Large intestine (tissue), 1 donor: Measurements from ENCODE around the gene BOK. TPM values are rescaled to one million over a fixed set of nuclear protein-coding genes. Genes with fewer than 3 reads are reported as not detected.

ENCODE experiments used
- polyA plus RNA-seq: library from polyadenylated mRNA; unstranded; fragments of 120-200 nt; gene quantifications from one replicate; pipeline ENCODE4 v1.2.1, GENCODE V29; 2013

Gene BOK
- polyA plus RNA-seq, 1 donor = 8.8 TPM

Other genes with a start within 250 kb of the BOK start
- gene HDLBP, start 243.1 kb upstream of the BOK start, polyA plus RNA-seq = 390 TPM
- gene SEPTIN2, start 242.8 kb upstream of the BOK start, polyA plus RNA-seq = 354 TPM
- 52.6 TPM for gene FARP2, start 202.5 kb upstream of the BOK start, polyA plus RNA-seq
- gene STK25, start 50.2 kb upstream of the BOK start, polyA plus RNA-seq = 135 TPM
- gene THAP4, start 78.4 kb downstream of the BOK start, polyA plus RNA-seq = 35.7 TPM
- gene ATG4B, start 78.9 kb downstream of the BOK start, polyA plus RNA-seq = 79.8 TPM
- 25.5 TPM for gene DTYMK, start 128.1 kb downstream of the BOK start, polyA plus RNA-seq
- 44.2 TPM for gene ING5, start 143.3 kb downstream of the BOK start, polyA plus RNA-seq
- 47.1 TPM for gene D2HGDH, start 175.9 kb downstream of the BOK start, polyA plus RNA-seq
- 0.31 TPM for gene GAL3ST2, start 218.1 kb downstream of the BOK start, polyA plus RNA-seq